Measurements from ENCODE around the gene FOXD1.
A peak's percentile ranks its signal among the peaks of the same experiment; 100 is the strongest.

Gene FOXD1

GRCh38 chr5:73437777-73438644 lies 10.6 kb downstream of the FOXD1 start:
- peaks cover 13% of the 10 kb centered on the region for H3K4me1 Mint-ChIP-seq (ENCODE audit: low read depth)
- H3K4me3 Mint-ChIP-seq, result no peak overlapping the region
- no peak overlapping the region for H3K27ac Mint-ChIP-seq
- peaks cover 89% of the 10 kb centered on the region for H3K27me3 Mint-ChIP-seq
- no peak for DNase-seq
- no peaks in the 10 kb centered on the region for H3K36me3 Mint-ChIP-seq (ENCODE audit: low read depth)
- no peaks in the 10 kb centered on the region for H3K9me3 Mint-ChIP-seq

GRCh38 chr5:73437101-73437776 lies 11.3 kb downstream of the FOXD1 start:
- Mint-ChIP-seq H3K27me3 (peaks cover 89% of the 10 kb centered on the region), H3K4me3 (peak overlapping the region; percentile 54), H3K9me3 (no peaks in the 10 kb centered on the region), H3K4me1 (ENCODE audit: low read depth) (peaks cover 13% of the 10 kb centered on the region), H3K36me3 (ENCODE audit: low read depth) (no peaks in the 10 kb centered on the region), H3K27ac (peak overlapping the region; percentile 26)
- peak; percentile 48 for DNase-seq

- H3K4me3 Mint-ChIP-seq, result peak overlapping the region; percentile 54
- H3K27ac Mint-ChIP-seq, result no peak overlapping the region
- peaks cover 13% of the 10 kb centered on the region for H3K4me1 Mint-ChIP-seq (ENCODE audit: low read depth)
- no peaks in the 10 kb centered on the region for H3K36me3 Mint-ChIP-seq (ENCODE audit: low read depth)
- peaks cover 87% of the 10 kb centered on the region for H3K27me3 Mint-ChIP-seq
- H3K9me3 Mint-ChIP-seq, result no peaks in the 10 kb centered on the region
- DNase-seq, result peak; percentile 42
Observed at GRCh38 chr5:73436535-73437100, 12.0 kb downstream of the FOXD1 start.

- no peak overlapping the region for H3K4me3 Mint-ChIP-seq
- peaks cover 13% of the 10 kb centered on the region for H3K4me1 Mint-ChIP-seq (ENCODE audit: low read depth)
- peak overlapping the region; percentile 38 for H3K27ac Mint-ChIP-seq
- no peaks in the 10 kb centered on the region for H3K36me3 Mint-ChIP-seq (ENCODE audit: low read depth)
- H3K27me3 Mint-ChIP-seq, result peaks cover 83% of the 10 kb centered on the region
- DNase-seq, result peak; percentile 36
- no peaks in the 10 kb centered on the region for H3K9me3 Mint-ChIP-seq
Observed at GRCh38 chr5:73435759-73436534, 12.6 kb downstream of the FOXD1 start.

GRCh38 chr5:73434907-73435306 lies 13.7 kb downstream of the FOXD1 start:
- Mint-ChIP-seq H3K9me3 (no peaks in the 10 kb centered on the region), H3K27ac (no peak overlapping the region), H3K27me3 (peaks cover 81% of the 10 kb centered on the region), H3K4me1 (ENCODE audit: low read depth) (peaks cover 13% of the 10 kb centered on the region), H3K36me3 (ENCODE audit: low read depth) (no peaks in the 10 kb centered on the region), H3K4me3 (no peak overlapping the region)
- DNase-seq, result no peak

GRCh38 chr5:73434461-73434860 lies 14.1 kb downstream of the FOXD1 start:
- Mint-ChIP-seq H3K9me3 (no peaks in the 10 kb centered on the region), H3K36me3 (ENCODE audit: low read depth) (no peaks in the 10 kb centered on the region), H3K27ac (no peak overlapping the region), H3K4me1 (ENCODE audit: low read depth) (peaks cover 13% of the 10 kb centered on the region), H3K4me3 (no peak overlapping the region), H3K27me3 (peaks cover 78% of the 10 kb centered on the region)
- DNase-seq, result no peak

GRCh38 chr5:73433982-73434342 lies 14.6 kb downstream of the FOXD1 start:
- Mint-ChIP-seq H3K27ac (no peak overlapping the region), H3K4me3 (no peak overlapping the region), H3K27me3 (peaks cover 79% of the 10 kb centered on the region), H3K36me3 (ENCODE audit: low read depth) (no peaks in the 10 kb centered on the region), H3K9me3 (no peaks in the 10 kb centered on the region), H3K4me1 (ENCODE audit: low read depth) (peaks cover 13% of the 10 kb centered on the region)
- no peak for DNase-seq

- Mint-ChIP-seq H3K36me3 (ENCODE audit: low read depth) (no peaks in the 10 kb centered on the region), H3K4me1 (ENCODE audit: low read depth) (peaks cover 13% of the 10 kb centered on the region), H3K27me3 (peaks cover 74% of the 10 kb centered on the region), H3K27ac (no peak overlapping the region), H3K9me3 (no peaks in the 10 kb centered on the region), H3K4me3 (no peak overlapping the region)
- no peak for DNase-seq
Observed at GRCh38 chr5:73433272-73433981, 15.2 kb downstream of the FOXD1 start.

- H3K27ac Mint-ChIP-seq, result no peak overlapping the region
Observed at GRCh38 chr5:73431204-73431851, 17.2 kb downstream of the FOXD1 start.

GRCh38 chr5:73426034-73426433 lies 22.5 kb downstream of the FOXD1 start:
- H3K27me3 Mint-ChIP-seq, result peaks cover 68% of the 10 kb centered on the region
- H3K36me3 Mint-ChIP-seq (ENCODE audit: low read depth), result no peaks in the 10 kb centered on the region
- H3K9me3 Mint-ChIP-seq, result peaks cover 2% of the 10 kb centered on the region
- DNase-seq, result no peak
- H3K27ac Mint-ChIP-seq, result no peak overlapping the region
- H3K4me3 Mint-ChIP-seq, result no peak overlapping the region
- H3K4me1 Mint-ChIP-seq (ENCODE audit: low read depth), result no peaks in the 10 kb centered on the region

More at GRCh38 chr5:73431204-73431851, 17.2 kb downstream of the FOXD1 start:
- no peak overlapping the region for H3K4me3 Mint-ChIP-seq
- no peaks in the 10 kb centered on the region for H3K9me3 Mint-ChIP-seq
- DNase-seq, result no peak
- H3K4me1 Mint-ChIP-seq (ENCODE audit: low read depth), result peaks cover 2% of the 10 kb centered on the region
- H3K27me3 Mint-ChIP-seq, result peaks cover 68% of the 10 kb centered on the region
- no peaks in the 10 kb centered on the region for H3K36me3 Mint-ChIP-seq (ENCODE audit: low read depth)

GRCh38 chr5:73424556-73424977 lies 24.0 kb downstream of the FOXD1 start:
- Mint-ChIP-seq H3K27ac (no peak overlapping the region), H3K9me3 (peaks cover 2% of the 10 kb centered on the region), H3K27me3 (peaks cover 74% of the 10 kb centered on the region), H3K36me3 (ENCODE audit: low read depth) (no peaks in the 10 kb centered on the region), H3K4me1 (ENCODE audit: low read depth) (peaks cover 10% of the 10 kb centered on the region), H3K4me3 (no peak overlapping the region)
- no peak for DNase-seq

GRCh38 chr5:73422164-73422563 lies 26.4 kb downstream of the FOXD1 start:
- Mint-ChIP-seq H3K27ac (no peak overlapping the region), H3K9me3 (peaks cover 2% of the 10 kb centered on the region), H3K4me3 (no peak overlapping the region)

GRCh38 chr5:73420666-73421065 lies 27.9 kb downstream of the FOXD1 start:
- no peak for DNase-seq
- Mint-ChIP-seq H3K4me3 (no peak overlapping the region), H3K9me3 (peaks cover 2% of the 10 kb centered on the region), H3K36me3 (ENCODE audit: low read depth) (no peaks in the 10 kb centered on the region), H3K27ac (no peak overlapping the region), H3K4me1 (ENCODE audit: low read depth) (peaks cover 20% of the 10 kb centered on the region), H3K27me3 (peaks cover 90% of the 10 kb centered on the region)

More at GRCh38 chr5:73422164-73422563, 26.4 kb downstream of the FOXD1 start:
- no peaks in the 10 kb centered on the region for H3K36me3 Mint-ChIP-seq (ENCODE audit: low read depth)
- DNase-seq, result no peak
- H3K4me1 Mint-ChIP-seq (ENCODE audit: low read depth), result peaks cover 18% of the 10 kb centered on the region
- peaks cover 86% of the 10 kb centered on the region for H3K27me3 Mint-ChIP-seq

Data from activated T-cell treated with anti-CD3 and anti-CD28 coated beads, Interleukin-2, amount 50 U/mL, for 24 hours (primary cell).